Neural crest cell (in vitro differentiated cells): Measurements from ENCODE around the gene FBXO11. TPM values are rescaled to one million over a fixed set of nuclear protein-coding genes. Genes with fewer than 3 reads are reported as not detected.

ENCODE experiments used
- DNase-seq: peaks from one replicate; pipeline ENCODE4 v3.0.0; 2021; ENCODE audit warnings: low read depth, mixed read lengths, low spot score
- H3K27ac Mint-ChIP-seq: one replicate; pipeline ENCODE4 v1.8.0; 2021; ENCODE audit warnings: mild to moderate bottlenecking, mixed read lengths; ENCODE audit not compliant: unreplicated experiment
- H3K27me3 Mint-ChIP-seq: 2 replicates; pipeline ENCODE4 v1.8.0; 2021; ENCODE audit warnings: low read depth, mild to moderate bottlenecking, mixed read lengths
- H3K36me3 Mint-ChIP-seq: 2 replicates; pipeline ENCODE4 v1.8.0; 2021; ENCODE audit warnings: low read depth, mild to moderate bottlenecking, mixed read lengths
- H3K4me1 Mint-ChIP-seq: 2 replicates; pipeline ENCODE4 v1.8.0; 2021; ENCODE audit warnings: mixed read lengths
- H3K4me3 Mint-ChIP-seq: one replicate; pipeline ENCODE4 v1.8.0; 2021; ENCODE audit warnings: mild to moderate bottlenecking, mixed read lengths
- H3K9me3 Mint-ChIP-seq: 2 replicates; pipeline ENCODE4 v1.8.0; 2021; ENCODE audit warnings: mixed read lengths
- CTCF ChIP-seq: fragments of 200-600 bp; sonication (generic); conservative IDR thresholded peaks from 2 replicates; pipeline ENCODE4 v1.5.0; 2021; ENCODE audit warnings: antibody characterized with exemption, mild to moderate bottlenecking
- total RNA-seq: library from RNA; stranded (reverse); gene quantifications from 2 replicates; pipeline ENCODE4 v1.2.1, GENCODE V29; 2021

Gene FBXO11
- total RNA-seq, 1 donor from 2014 or later: 86.3 TPM

GRCh38 chr2:47784352-47784851, 121.9 kb downstream of the FBXO11 start:
- Mint-ChIP-seq H3K36me3 (peaks cover 9% of the 10 kb centered on the region), H3K9me3 (no peaks in the 10 kb centered on the region), H3K4me1 (peaks cover 18% of the 10 kb centered on the region), H3K27ac (peak overlapping the region; percentile 43), H3K4me3 (peak overlapping the region; percentile 94), H3K27me3 (no peaks in the 10 kb centered on the region)
- TF ChIP-seq CTCF: no peak
- DNase-seq: no peak

- H3K27me3 Mint-ChIP-seq: no peaks in the 10 kb centered on the region
- peak overlapping the region; percentile 94 for H3K27ac Mint-ChIP-seq
- no peaks in the 10 kb centered on the region for H3K9me3 Mint-ChIP-seq
- peak; percentile 60 for DNase-seq
- H3K4me1 Mint-ChIP-seq: peaks cover 18% of the 10 kb centered on the region
- peaks cover 9% of the 10 kb centered on the region for H3K36me3 Mint-ChIP-seq
- TF ChIP-seq CTCF: no peak
- peak overlapping the region; percentile 94 for H3K4me3 Mint-ChIP-seq
These were observed 122.6 kb downstream of the FBXO11 start for GRCh38 chr2:47783486-47784351.

GRCh38 chr2:47782671-47783485, 123.4 kb downstream of the FBXO11 start, which contains the start of gene MSH6:
TSS of gene MSH6 (plus strand) at chr2:47783145. CDS start at chr2:47783234, 89 bp downstream.
- peak within 1 kb of the TSS; percentile 94 for H3K27ac Mint-ChIP-seq
- peak within 1 kb of the TSS; percentile 94 for H3K4me3 Mint-ChIP-seq
- TF ChIP-seq CTCF: no peak
- H3K27me3 Mint-ChIP-seq: no peaks in the 10 kb centered on the region
- no peaks in the 10 kb centered on the region for H3K9me3 Mint-ChIP-seq
- H3K4me1 Mint-ChIP-seq: peaks cover 18% of the 10 kb centered on the region
- peaks cover 9% of the 10 kb centered on the region for H3K36me3 Mint-ChIP-seq
- DNase-seq: peak; percentile 79

GRCh38 chr2:47782381-47782670, 124.0 kb downstream of the FBXO11 start:
- peaks cover 9% of the 10 kb centered on the region for H3K36me3 Mint-ChIP-seq
- H3K4me3 Mint-ChIP-seq: peak overlapping the region; percentile 94
- H3K27me3 Mint-ChIP-seq: no peaks in the 10 kb centered on the region
- H3K4me1 Mint-ChIP-seq: peaks cover 14% of the 10 kb centered on the region
- no peak for TF ChIP-seq CTCF
- no peak for DNase-seq
- H3K9me3 Mint-ChIP-seq: no peaks in the 10 kb centered on the region
- no peak overlapping the region for H3K27ac Mint-ChIP-seq

- no peaks in the 10 kb centered on the region for H3K36me3 Mint-ChIP-seq
- H3K9me3 Mint-ChIP-seq: no peaks in the 10 kb centered on the region
- H3K27me3 Mint-ChIP-seq: no peaks in the 10 kb centered on the region
- no peaks in the 10 kb centered on the region for H3K4me1 Mint-ChIP-seq
- TF ChIP-seq CTCF: no peak
- H3K4me3 Mint-ChIP-seq: peak overlapping the region; percentile 39
- DNase-seq: no peak
- H3K27ac Mint-ChIP-seq: no peak overlapping the region
These were observed 126.9 kb downstream of the FBXO11 start for GRCh38 chr2:47779426-47779790.
